GM21423 (cell line): Measurements from ENCODE around the gene PMEPA1.

ENCODE experiments used
- ATAC-seq: cut with Tn5 transposase; IDR thresholded peaks from one replicate; pipeline ENCODE4 v1.9.1; 2021; ENCODE audit warnings: mild to moderate bottlenecking, moderate library complexity; ENCODE audit not compliant: unreplicated experiment

PMEPA1 gene

DNA sequence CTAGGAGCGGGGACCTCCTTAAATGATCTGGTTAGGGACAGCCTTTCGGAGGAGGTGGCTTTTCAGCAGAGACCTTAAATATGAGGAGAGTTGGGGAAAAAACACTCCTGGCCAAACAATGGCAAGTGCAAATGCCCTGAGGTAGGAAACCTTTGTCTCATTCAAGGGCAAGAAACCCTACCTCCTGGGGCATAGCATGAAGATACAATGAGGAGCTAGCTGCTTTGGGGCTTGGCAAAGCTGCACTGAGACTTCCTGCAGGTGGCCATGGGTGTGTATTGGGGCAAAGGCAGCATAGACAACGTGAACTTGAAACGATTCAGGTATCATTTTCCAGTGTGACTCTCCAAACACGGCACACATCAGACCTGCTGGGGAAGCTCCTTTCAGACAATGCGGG lies 30.7 kb downstream of the PMEPA1 start:
- ATAC-seq: no peak

DNA sequence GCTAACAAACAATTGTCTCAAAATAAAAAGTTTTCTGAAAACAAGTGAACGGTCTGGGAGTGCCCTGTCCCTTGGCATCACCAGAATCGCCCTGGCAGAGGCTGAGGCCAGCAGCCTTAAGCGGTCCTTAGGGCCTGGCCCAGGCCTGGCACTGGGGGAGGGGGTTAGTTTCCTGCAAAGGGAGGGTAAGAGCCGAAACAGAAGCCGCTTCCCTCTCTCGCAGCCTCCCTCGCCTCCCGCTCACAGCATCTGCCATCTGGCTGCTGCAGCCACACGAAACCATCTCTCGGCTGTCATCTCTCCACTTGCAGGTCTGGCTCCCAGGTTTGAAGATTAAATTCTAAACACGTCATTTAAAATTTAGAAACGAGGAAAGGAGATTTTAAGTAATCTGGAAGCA lies 31.5 kb downstream of the PMEPA1 start:
- ATAC-seq: no peak

DNA sequence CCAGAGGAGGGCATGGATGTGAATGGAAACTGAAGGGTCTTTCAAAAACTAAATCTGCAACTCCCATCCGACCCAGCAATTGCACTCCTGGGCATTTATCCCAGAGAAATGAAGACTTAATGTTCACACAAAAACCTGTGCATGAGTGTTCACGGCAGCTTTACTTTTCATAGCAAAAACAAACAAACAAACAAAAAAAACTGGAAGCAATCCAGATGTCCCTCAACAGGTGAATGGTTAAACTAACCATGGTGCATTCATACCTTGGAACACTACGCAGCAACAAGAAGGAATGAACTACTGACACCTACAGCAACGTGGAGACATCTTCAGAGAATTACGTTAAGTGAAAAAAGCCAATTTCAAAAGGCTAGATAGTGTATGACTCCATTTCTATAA lies 32.2 kb downstream of the PMEPA1 start:
- ATAC-seq: no peak

DNA sequence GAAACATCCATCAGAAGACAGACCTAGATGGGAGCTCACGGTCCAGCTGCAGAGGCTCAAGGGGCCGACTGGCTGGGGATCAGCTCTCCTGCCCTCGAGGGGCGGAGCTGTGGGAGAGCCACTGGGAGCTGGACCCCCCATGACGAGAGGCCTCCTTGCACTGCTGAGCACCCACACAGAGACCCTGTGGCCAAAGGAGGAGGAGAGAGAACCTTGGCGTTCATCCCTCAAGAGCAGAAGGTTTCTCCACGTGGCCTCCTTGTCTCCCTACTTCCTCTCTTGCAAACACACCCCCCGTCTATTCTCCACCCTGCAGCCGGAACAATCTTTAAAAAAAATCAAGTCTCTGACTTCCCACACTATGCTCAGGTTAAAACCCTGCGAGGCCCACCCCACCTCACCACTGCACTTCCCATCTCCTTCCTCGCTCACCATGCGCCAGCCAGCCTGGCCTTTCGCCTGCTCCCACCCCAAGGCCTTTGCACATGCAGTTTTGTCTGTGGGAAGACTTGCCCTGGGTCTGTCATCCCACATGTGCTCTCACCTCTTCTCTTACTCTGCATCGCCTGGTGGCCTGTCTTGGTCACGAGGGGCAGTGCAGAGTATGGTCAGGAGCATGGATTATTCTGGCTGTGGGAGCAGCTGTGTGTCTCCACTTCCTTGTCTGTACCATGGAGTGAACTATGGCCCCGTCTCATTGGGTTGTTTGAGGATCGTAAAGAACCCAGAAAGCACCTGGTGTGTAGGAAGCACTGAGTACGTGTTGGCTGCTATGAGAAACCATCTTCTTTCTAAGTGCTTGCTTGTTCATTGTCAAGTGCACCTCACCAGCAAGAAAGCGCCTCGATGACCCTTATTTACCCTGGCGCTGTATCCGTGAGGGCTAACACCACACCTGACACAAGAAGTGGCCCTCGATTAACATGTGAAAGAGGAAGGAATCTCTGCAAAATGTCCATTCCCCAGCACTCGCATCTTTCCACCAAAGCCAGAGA lies 32.9 kb downstream of the PMEPA1 start:
- no peak for ATAC-seq

DNA sequence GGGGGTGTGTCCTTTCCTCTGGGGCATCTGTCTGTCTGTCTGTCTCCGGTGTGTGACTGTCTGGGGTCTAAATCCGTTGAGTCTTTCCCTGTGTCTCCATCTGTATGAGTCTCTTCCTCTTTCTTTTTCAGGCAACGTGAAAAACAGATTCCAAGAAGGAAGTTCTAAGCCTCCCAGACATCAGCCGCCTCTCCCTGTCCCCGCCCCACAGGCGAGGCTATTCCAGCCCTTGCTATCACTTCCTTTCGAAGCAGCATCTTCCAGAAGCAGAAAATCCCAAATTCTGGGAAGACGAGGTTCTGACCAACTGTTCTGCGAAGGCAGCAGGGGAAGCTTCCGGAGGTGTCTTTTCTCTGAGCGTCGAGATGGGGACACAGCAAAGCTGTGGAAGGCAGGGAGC lies 34.0 kb downstream of the PMEPA1 start:
- ATAC-seq: no peak

DNA sequence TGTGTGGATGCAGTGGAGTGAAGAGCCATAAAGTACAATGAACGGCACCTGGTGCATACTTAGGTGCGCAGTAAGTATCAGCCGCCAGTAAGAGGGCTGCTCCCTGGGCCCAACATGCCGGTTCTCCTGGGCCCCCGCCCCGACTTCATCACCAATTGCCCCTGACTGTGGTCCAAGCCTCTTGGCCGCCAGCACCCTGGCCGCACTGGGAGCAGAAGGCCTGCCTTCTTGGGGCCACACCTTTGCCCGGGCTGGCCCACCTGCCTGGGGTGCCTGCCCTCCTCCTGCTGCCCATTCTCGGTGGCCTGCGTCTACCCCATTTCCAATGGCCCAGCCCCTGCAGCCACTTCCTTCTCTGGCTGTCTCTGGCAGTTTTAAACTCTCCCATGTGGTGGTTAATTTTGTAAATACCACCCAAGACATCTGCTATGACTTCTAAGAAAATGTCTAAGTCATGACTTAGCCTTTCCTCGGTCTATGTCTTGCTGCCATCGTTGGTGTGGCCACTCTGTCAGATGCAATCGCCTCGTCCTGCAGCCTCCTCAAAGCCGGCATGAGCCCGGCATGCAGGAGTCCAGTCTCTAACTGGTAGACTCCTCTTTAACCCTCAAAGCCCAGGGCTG lies 36.8 kb downstream of the PMEPA1 start:
- ATAC-seq: no peak

DNA sequence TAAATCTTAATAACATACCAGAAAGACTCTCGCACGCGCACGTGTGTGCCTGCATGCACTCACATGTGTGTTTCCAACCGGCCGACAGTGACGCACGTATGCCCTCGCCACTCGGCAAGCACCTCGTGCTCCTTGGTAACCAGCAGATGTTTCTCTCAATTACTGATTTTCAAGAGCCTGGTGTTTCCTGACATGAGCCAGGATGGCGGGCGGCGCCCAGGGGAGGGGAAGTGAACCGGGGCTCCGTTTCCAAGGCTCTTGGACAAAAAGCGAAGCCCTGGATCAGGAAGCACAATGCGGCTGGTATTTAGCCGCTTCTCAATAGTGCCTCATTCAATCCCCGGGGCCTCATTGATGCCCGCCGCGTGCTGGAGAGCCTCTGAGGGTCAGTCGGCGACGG lies 37.7 kb downstream of the PMEPA1 start:
- ATAC-seq: no peak

DNA sequence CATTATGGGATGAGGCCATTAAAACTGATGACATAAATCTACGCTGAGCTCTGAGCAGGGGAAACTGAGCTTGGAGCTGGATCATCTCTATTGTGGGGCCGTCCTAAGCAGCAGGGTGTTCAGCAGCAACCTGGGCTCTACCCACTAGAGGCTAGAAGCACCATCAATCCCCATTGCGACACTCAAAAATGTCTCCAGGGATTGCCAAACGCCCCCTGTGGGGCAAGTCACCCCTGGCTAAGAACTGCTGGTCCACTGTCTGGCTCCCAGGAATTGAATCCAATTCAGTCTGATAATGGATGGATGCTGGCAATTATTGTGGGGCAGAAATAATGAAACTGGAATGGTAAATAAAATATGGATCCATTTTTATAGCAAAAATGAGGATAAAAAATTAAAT lies 38.2 kb downstream of the PMEPA1 start:
- ATAC-seq: no peak

DNA sequence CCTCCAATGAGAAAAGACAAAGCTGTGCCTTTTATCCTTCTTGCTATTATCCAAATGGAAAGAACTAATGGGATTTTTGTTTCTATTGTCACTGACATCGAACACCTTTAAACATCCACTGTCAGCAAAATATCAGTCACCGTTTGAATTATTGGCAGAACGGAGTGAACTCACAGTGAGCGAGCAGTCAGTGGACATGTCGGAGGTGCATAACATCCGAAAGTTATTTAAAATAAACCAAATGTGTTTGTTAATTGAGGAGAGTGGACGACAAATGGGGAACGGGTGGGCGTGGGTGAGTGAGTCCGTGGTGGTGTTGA lies 38.8 kb downstream of the PMEPA1 start:
- ATAC-seq: no peak

DNA sequence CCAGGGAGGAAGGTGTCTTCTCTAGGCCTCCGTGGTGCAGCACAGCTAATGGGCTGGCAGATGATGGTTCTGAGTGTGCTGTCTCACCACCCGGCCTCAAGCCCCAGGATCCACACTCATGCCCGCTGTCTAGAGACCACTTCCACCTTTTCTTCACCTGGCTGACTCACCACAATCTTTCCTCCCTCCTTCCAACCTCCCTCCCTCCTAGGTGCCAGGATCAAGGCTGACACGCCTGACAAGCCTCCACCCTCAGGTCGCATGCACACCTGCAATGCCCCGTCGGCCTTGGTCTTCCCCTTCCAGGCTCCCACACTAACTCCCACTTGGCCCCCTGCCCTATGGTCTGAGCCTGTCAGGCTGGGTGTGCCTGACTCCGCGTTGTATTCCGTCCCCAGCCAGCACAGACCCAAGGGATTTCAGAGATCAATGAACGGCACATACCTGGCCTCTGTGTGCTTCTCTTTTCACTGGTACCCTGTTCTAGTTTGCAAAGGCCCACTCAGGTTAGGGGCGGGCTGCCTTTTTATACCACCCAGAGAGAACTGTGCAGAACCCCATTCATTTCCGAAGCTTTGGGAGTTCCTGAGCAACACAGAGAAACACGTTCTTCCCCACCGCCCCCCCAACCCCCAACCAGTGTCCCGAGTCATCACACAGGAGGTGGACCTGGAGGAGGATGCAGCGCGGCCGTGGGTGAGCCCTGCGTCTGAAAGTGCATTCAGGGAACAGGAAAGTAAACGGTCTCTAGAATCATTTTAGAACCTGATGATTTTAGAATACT lies 39.3 kb downstream of the PMEPA1 start:
- ATAC-seq: no peak

DNA sequence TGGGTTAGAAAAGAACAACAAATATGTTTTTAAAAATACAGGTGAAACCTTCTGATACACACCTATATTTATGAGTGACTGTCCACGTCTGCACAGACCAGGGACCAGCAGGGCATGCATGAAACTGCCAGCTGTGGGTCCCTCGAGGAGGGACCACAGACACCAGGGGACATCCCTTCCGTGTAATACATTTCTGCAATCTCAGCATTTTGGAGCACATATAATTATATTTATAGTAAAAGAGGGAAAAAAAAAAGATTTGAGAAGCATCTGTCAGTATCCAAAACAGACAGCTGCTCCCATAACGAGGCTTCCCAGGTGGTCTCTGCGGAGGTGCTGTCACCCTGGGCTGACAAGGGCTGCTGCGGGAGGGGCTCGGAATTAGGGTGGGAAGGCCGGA lies 40.2 kb downstream of the PMEPA1 start:
- no peak for ATAC-seq

DNA sequence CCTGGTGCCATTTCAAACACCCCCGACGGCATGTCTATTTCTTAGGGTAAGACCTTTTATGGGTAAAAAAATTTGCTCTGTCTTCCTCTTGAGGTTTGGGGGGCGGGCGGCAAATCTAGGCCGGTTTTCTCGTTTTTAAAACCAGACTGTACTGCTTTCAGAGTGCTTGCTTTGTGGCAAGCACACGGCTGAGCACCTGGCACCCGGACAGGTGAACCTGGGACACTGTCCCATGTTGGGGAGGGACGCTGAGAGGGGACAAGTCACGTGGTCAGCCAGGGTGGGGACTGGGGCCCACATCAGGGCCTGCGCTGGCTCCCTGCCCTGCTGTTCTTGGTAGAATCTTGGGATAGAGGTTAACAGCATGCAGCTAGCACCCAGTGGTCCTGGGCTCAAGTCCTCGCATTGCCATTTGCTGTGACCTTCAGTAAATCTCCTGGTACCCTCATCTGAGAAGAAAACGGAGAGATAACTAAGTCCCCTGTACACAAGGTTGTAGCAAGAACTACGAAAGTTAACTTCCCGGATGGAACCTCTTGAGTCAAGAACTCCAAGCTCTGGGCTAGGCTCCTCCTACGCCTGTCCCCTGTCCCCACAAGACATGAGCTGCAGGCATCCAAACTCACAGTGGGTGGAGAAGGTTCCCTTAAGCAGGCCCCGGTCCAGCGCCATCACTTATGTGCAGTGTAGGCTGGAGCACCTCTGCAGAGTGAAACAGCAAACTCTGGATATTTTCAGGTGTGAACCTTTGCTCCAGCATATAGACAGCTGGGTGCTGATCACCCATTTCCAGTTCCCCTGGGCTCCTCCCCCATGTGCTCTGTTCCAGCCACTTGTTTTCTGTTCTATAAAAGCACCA lies 41.7 kb downstream of the PMEPA1 start:
- no peak for ATAC-seq

DNA sequence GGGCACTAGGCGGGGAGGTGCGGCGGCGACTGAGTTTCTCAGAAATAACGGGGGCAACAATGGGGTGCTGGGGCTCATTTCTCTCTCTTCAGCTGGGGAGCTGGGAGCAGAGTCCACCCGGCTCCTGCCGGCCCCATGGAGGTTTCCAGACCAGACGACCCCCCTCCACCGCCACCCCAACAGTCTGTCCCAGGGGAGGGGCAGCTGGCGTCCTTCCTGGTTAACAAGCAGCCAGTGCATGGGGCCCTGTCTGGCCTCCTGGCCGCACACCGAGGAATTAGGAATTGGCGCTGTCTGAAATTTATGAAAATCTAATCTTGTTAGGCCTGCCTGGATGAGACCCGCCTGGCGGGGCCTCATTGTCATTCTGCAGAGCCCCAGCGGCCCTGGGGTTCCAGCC lies 42.4 kb downstream of the PMEPA1 start:
- no peak for ATAC-seq

DNA sequence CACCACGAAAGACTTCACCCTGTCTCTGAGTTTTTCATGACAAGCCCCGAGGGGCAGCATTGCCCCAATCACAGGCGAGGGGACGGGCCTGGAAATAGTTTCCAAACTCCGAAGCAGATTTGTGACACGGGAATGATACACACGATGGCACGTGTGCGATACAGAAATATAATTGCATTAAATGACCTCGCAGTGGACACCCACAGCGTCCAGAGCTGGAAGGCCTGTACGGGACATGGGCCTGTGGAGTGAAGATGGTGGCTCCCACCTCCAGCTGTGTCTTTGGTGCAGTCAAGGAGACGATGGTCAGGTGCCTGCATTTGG lies 43.0 kb downstream of the PMEPA1 start:
- no peak for ATAC-seq

DNA sequence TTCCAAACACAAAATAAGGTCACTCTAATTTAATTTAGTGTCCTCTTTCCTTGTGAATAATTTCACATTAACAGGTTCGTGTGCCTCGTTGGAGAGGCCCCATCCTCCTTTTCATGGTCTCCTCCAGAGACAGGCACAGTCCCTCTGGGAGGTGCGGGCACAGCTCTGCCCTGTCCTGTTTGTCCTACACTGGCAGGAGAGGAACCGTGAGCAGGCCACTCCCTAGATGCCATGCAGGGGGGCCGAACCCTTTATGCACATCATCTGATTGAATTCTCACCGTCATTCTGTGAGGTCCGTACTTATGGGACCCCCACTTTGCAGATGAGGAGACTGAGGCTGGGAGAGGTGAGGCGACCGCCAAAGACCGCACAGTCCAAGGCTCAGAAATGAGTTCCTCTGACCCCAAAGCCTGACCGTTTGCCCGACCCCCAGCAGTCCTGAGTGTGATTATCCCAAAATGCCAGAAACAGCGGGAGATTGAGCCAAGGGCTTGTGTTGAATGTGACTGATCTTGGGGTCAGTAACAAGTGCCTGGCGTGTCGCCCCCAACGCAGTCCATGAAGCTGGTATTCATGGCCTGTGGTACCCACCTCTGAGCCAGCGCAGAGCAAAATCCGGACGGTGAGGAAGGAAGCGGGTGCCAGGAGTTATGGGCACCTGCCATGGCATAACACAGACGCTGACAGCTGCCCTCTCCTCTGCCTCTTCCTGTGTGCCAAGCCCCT lies 43.5 kb downstream of the PMEPA1 start:
- ATAC-seq: no peak

DNA sequence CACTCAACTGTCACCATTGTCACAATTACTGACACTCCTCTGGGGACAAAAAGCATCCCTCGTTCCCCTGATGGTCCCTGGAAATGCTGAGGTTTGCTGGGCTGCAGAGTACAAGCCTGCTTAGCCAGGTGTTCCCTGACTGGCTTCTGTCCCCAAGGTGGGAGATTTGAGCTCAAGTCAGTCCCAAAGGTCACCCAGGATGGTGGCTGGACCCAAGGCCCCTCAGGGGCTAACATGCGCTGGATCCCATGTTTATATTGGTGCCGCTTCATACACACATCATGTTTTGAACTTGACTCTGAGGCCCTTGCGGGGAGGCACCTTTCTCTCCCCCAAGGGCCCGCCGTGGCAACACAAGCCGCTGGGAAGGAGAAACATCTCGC lies 44.2 kb downstream of the PMEPA1 start:
- ATAC-seq: no peak

DNA sequence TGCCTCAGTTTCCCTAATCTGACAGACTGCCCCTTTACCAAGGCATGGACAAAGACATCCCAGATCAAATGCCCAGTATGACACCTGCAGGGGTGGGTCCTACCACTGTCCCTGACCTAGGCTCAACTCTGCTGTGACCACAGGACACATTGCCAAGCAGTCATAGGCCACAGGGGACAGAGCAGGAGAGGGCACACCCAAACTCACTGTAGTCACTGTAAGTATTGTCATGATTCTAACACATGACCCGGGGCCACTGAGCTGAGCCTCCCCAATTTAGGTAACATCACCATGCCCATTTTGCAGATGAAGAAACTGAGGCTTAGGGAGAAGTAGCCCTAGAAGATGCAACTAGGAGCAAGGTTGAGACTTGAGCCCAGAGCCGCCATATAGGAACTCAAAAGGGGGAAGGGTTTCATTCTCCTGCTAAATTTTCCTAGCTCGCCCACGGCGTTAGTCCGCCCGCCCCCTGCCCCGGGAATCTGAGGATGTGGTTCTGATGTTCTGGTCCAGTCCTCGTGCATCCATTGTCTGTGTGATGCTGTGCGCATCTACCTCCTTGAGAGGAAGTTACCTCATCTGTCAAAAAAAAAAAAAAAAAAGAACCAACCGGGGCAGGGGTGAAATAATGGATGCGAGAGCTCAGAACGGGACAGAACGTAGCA lies 44.8 kb downstream of the PMEPA1 start:
- no peak for ATAC-seq

DNA sequence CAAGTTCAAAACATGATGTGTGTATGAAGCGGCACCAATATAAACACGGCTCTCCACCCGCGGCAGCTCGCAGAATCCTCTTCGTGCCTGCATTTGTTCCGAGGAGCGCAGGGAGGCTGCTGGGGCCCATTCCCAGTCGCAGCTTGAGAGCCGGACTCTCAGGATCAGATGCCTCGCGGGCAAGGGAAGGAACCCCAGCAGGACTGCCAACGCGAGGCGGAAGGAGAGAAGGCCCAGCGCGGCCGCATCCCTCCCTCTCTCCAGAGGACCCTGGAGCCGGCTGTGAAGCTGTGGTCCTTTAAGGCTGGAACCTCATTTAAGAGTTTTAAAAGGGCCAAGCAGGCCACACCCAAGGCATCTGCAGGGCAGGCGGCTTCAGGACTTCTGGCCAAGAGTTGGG lies 45.3 kb downstream of the PMEPA1 start:
- ATAC-seq: no peak

DNA sequence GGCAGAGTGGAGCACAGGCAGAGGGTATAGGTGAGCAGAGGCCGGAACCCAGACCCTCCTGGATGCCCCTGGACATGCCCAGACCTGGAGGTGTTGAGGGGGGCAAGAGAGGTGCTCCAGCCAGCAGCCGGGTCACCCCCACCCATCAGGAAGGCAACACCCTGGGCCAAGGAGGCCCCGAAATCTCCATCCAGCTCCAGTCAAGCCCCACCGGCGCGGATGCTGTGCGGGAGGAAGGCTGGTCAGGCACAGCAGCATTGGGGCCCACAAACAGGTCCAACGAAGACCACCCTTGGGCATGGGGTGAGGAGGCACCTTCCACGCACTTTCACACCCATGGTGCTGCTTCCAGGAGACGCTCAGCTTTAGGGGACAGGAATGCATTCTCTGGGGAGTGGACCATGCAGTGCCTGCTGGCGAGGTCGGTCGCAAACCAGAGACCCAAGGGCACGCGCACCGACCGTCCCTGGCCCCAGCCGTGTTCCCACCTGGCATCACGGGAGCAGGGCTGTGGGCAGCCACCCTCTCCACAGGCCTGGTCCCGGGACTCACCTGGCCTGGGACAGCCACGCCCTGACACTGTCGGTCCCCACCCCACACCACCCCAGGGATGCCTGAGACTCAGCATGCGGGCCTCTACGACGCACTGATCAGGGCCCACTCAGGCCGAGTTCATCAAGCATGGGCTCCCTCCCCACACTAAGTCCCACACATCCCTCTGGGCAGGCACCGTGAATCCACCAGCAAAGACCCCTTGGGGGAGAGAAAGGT lies 45.9 kb downstream of the PMEPA1 start:
- ATAC-seq: no peak
